Ishikawa (cell line): Measurements from ENCODE around the gene COA1.

ENCODE experiments used
- CEBPB ChIP-seq: IDR thresholded peaks from 2 replicates; pipeline ENCODE4 v1.6.1; 2012
- CREB1 ChIP-seq: IDR thresholded peaks from 2 replicates; pipeline ENCODE4 v1.6.1; 2012; ENCODE audit warnings: low read depth
- EGR1 ChIP-seq: IDR thresholded peaks from 2 replicates; pipeline ENCODE4 v1.6.1; 2012
- EP300 ChIP-seq: IDR thresholded peaks from 2 replicates; pipeline ENCODE4 v1.6.1; 2012; ENCODE audit warnings: borderline replicate concordance
- FOXM1 ChIP-seq: IDR thresholded peaks from 2 replicates; pipeline ENCODE4 v1.6.1; 2012; ENCODE audit warnings: low read depth, borderline replicate concordance
- MAX ChIP-seq: IDR thresholded peaks from 2 replicates; pipeline ENCODE4 v1.6.1; 2012
- NFIC ChIP-seq: IDR thresholded peaks from 2 replicates; pipeline ENCODE4 v1.6.1; 2012
- RAD21 ChIP-seq: IDR thresholded peaks from 2 replicates; pipeline ENCODE4 v1.6.1; 2012; ENCODE audit warnings: low read depth
- REST ChIP-seq: IDR thresholded peaks from 2 replicates; pipeline ENCODE4 v1.6.1; 2012; ENCODE audit warnings: low read depth, mild to moderate bottlenecking
- TAF1 ChIP-seq: IDR thresholded peaks from 2 replicates; pipeline ENCODE4 v1.6.1; 2012; ENCODE audit warnings: low read depth, mild to moderate bottlenecking
- TCF12 ChIP-seq: IDR thresholded peaks from 2 replicates; pipeline ENCODE4 v1.6.1; 2012; ENCODE audit warnings: low read depth
- TEAD4 ChIP-seq: IDR thresholded peaks from 2 replicates; pipeline ENCODE4 v1.6.1; 2012
- USF1 ChIP-seq: IDR thresholded peaks from 2 replicates; pipeline ENCODE4 v1.6.1; 2012
- YY1 ChIP-seq: IDR thresholded peaks from 2 replicates; pipeline ENCODE4 v1.6.1; 2012; ENCODE audit warnings: low read depth
- ZBTB7A ChIP-seq: IDR thresholded peaks from 2 replicates; pipeline ENCODE4 v1.6.1; 2012; ENCODE audit warnings: low read depth

COA1 gene

GRCh38 chr7:43702974-43703373 is 26.3 kb downstream of the COA1 start:
- no peak for TF ChIP-seq CEBPB
- TF ChIP-seq NFIC: no peak

GRCh38 chr7:43701929-43702328 is 27.4 kb downstream of the COA1 start:
- TF ChIP-seq MAX (no peak), REST (no peak), EGR1 (no peak), RAD21 (no peak), CEBPB (no peak), NFIC (no peak), ZBTB7A (no peak), USF1 (no peak), TAF1 (no peak), TCF12 (no peak), EP300 (no peak)

- no peak for TF ChIP-seq ZBTB7A
- no peak for TF ChIP-seq RAD21
- TF ChIP-seq TAF1: no peak
- TF ChIP-seq TEAD4: no peak
- no peak for TF ChIP-seq CEBPB
- no peak for TF ChIP-seq TCF12
Observed at GRCh38 chr7:43701500-43701854, 27.8 kb downstream of the COA1 start.

GRCh38 chr7:43700646-43701499 is 28.4 kb downstream of the COA1 start:
- TF ChIP-seq CEBPB (no peak), TAF1 (no peak), REST (no peak), TCF12 (no peak), CREB1 (no peak), FOXM1 (no peak)

GRCh38 chr7:43700059-43700501 is 29.2 kb downstream of the COA1 start:
- TF ChIP-seq TEAD4 (no peak), RAD21 (peak; percentile 85)

GRCh38 chr7:43698460-43699255 is 30.7 kb downstream of the COA1 start:
- TF ChIP-seq NFIC (no peak), FOXM1 (no peak)

GRCh38 chr7:43697690-43698089 is 31.6 kb downstream of the COA1 start:
- no peak for TF ChIP-seq TCF12
- no peak for TF ChIP-seq TAF1
- no peak for TF ChIP-seq NFIC
- TF ChIP-seq ZBTB7A: no peak
- TF ChIP-seq USF1: no peak
- TF ChIP-seq FOXM1: no peak
- no peak for TF ChIP-seq RAD21
- TF ChIP-seq EGR1: no peak
- no peak for TF ChIP-seq MAX
- no peak for TF ChIP-seq EP300
- TF ChIP-seq TEAD4: no peak
- no peak for TF ChIP-seq CREB1
- TF ChIP-seq REST: no peak
- TF ChIP-seq YY1: no peak
- no peak for TF ChIP-seq CEBPB
